Activated CD8-positive, alpha-beta memory T cell treated with anti-CD3 and anti-CD28 coated beads, Interleukin-2, amount 10 ng/mL, durations not matched to agents 7 days and 5 days (primary cell): ENCODE results near the gene PDLIM1. TPM values are rescaled to one million over a fixed set of nuclear protein-coding genes. Genes with fewer than 3 reads are reported as not detected.

Experiments
- ATAC-seq: fragments of 150-1000 bp; cut with Tn5 transposase; one replicate; pipeline ENCODE4 v1.10.0; 2021; ENCODE audit warnings: moderate library complexity
- CTCF ChIA-PET: fragments of 350-600 bp; sonication (Branson Sonifier 250); formaldehyde crosslinking; loops from one replicate; lab custom pipeline; 2021; ENCODE audit warnings: antibody characterized with exemption; lab: Charles Lee
- DNase-seq: peaks from one replicate; pipeline ENCODE4 v3.0.0-alpha.2; 2020
- H3K27ac Mint-ChIP-seq: one replicate; pipeline ENCODE4 v1.8.0; 2021; ENCODE audit warnings: mild to moderate bottlenecking, mixed read lengths
- H3K27me3 Mint-ChIP-seq: one replicate; pipeline ENCODE4 v1.8.0; 2021; ENCODE audit warnings: mixed read lengths
- H3K36me3 Mint-ChIP-seq: one replicate; pipeline ENCODE4 v1.8.0; 2021; ENCODE audit warnings: mild to moderate bottlenecking, mixed read lengths
- H3K4me1 Mint-ChIP-seq: one replicate; pipeline ENCODE4 v1.8.0; 2021; ENCODE audit warnings: mixed read lengths
- H3K4me3 Mint-ChIP-seq: one replicate; pipeline ENCODE4 v1.8.0; 2021; ENCODE audit warnings: mild to moderate bottlenecking, moderate library complexity, mixed read lengths
- H3K9me3 Mint-ChIP-seq: one replicate; pipeline ENCODE4 v1.8.0; 2022; ENCODE audit warnings: low read depth, mixed read lengths
- total RNA-seq, 2 experiments: library from RNA; stranded (reverse); gene quantifications; one replicate each; pipeline ENCODE4 v1.2.3, GENCODE V29; 2021

PDLIM1 gene
- total RNA-seq, 2 experiments from 2014 or later, result 4.8 to 22.7 TPM

GRCh38 chr10:95293631-95294030 lies 2.8 kb upstream of the PDLIM1 start:
- H3K4me1 Mint-ChIP-seq, result peaks cover 51% of the 10 kb centered on the region
- no peak overlapping the region for H3K27ac Mint-ChIP-seq
- CTCF ChIA-PET, result interaction anchor here (0.9 to 3.3 kb wide), 2 partner anchors 47 to 51 kb away, joined by 4 to 29 read pairs; no protein-coding TSS in a partner anchor
- no peaks in the 10 kb centered on the region for H3K9me3 Mint-ChIP-seq
- DNase-seq (no peak), ATAC-seq (no peak)
- no peak overlapping the region for H3K4me3 Mint-ChIP-seq
- H3K36me3 Mint-ChIP-seq, result no peaks in the 10 kb centered on the region
- peaks cover 40% of the 10 kb centered on the region for H3K27me3 Mint-ChIP-seq

GRCh38 chr10:95291365-95292039 lies 699 bp upstream of the PDLIM1 start:
- CTCF ChIA-PET, result no interaction called here
- no peaks in the 10 kb centered on the region for H3K9me3 Mint-ChIP-seq
- no peak for ATAC-seq

DNA sequence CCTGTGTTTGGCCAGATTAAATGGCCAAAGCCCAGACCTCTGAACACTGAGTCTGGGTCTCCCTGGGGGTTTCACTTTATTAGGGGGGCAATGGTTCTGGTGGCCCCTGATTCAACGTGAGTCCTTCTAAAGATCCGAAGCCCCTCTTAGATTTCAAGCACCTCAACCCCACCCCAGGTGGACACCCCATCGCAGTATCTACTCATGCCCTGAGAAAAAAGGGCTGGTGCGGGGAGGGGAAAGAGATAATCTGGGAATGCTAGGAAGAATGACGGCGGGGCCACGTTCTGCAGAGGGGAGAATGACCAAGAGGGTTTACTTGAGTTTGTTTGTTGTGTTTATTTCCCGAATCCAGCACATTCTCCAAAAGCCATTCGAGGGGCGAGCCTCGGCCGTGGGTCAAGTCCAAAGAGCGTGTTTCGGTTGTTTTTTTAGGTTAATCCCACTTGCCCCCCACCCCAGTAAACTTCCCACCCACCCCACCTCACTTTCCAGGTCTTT lies 832 bp downstream of the PDLIM1 start:
- H3K27ac Mint-ChIP-seq, result peak overlapping the region; percentile 25
- peak overlapping the region; percentile 72 for H3K4me3 Mint-ChIP-seq
- peaks cover 60% of the 10 kb centered on the region for H3K27me3 Mint-ChIP-seq
- H3K36me3 Mint-ChIP-seq, result no peaks in the 10 kb centered on the region
- ATAC-seq (no peak), DNase-seq (no peak)
- no peaks in the 10 kb centered on the region for H3K9me3 Mint-ChIP-seq
- H3K4me1 Mint-ChIP-seq, result peaks cover 33% of the 10 kb centered on the region
- CTCF ChIA-PET, result interaction anchor here (0.6 to 2.8 kb wide), 4 partner anchors 10 to 44 kb away, joined by 3 to 18 read pairs (median 4); no protein-coding TSS in a partner anchor

More at GRCh38 chr10:95291365-95292039, 699 bp upstream of the PDLIM1 start:
- Mint-ChIP-seq H3K4me1 (peaks cover 41% of the 10 kb centered on the region), H3K4me3 (peak overlapping the region; percentile 62), H3K27ac (peak overlapping the region; percentile 42), H3K27me3 (peaks cover 57% of the 10 kb centered on the region), H3K36me3 (no peaks in the 10 kb centered on the region)
- DNase-seq, result no peak

GRCh38 chr10:95289003-95289920 lies 1.5 kb downstream of the PDLIM1 start:
- peaks cover 32% of the 10 kb centered on the region for H3K4me1 Mint-ChIP-seq
- no peak for DNase-seq
- peak overlapping the region; percentile 72 for H3K4me3 Mint-ChIP-seq
- H3K36me3 Mint-ChIP-seq, result no peaks in the 10 kb centered on the region
- no peak overlapping the region for H3K27ac Mint-ChIP-seq
- H3K27me3 Mint-ChIP-seq, result peaks cover 60% of the 10 kb centered on the region
- no peaks in the 10 kb centered on the region for H3K9me3 Mint-ChIP-seq
- ATAC-seq, result no peak
- CTCF ChIA-PET, result interaction anchor here (0.6 to 2.8 kb wide), 3 partner anchors 12 to 74 kb away, joined by 3 to 18 read pairs (median 5); no protein-coding TSS in a partner anchor

DNA sequence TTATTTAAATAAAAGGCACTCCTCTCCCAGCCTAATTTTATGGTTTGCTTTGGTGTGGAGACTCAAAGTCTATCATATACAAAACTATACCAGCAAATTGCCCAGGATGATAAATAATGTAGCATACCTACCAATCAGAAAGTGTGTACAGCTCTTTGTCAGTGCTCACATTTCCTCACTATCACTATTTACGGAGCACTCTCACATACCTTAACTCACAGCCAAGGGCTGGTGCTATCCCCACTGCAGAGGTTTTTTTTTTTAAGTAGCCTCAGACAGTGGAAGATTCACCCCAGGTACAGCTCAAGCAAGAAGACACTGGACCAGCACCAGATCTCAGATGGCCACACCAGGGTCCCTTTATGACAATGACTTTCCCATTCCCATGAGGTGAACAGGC lies 2.5 kb downstream of the PDLIM1 start:
- DNase-seq, result no peak
- ATAC-seq, result no peak
- peaks cover 63% of the 10 kb centered on the region for H3K27me3 Mint-ChIP-seq
- no peaks in the 10 kb centered on the region for H3K9me3 Mint-ChIP-seq
- peaks cover 26% of the 10 kb centered on the region for H3K4me1 Mint-ChIP-seq
- H3K27ac Mint-ChIP-seq, result no peak overlapping the region
- CTCF ChIA-PET, result interaction anchor here (1.5 to 2.8 kb wide), 2 partner anchors 42 to 75 kb away, joined by 5 to 18 read pairs; no protein-coding TSS in a partner anchor
- no peak overlapping the region for H3K4me3 Mint-ChIP-seq
- H3K36me3 Mint-ChIP-seq, result no peaks in the 10 kb centered on the region

DNA sequence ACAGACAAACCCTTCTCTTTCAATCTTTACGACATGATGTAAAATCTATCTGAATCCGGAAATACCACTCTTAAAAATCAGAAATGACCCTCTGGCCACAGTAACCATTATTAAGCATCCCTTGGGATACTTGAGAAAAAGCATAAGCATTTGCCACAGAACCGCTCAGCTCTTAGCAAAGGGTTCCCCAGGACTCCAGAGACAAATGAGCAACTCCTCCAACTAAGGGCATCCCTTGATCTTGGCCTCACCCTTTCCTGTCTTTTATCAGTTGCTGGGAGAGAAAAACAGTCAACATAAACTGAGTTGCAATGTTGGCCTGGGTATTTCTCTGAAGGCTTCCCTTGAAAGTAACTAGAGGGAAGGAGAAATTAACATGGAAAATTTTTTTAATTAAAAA lies 3.5 kb downstream of the PDLIM1 start:
- DNase-seq (no peak), ATAC-seq (no peak)
- Mint-ChIP-seq H3K4me3 (no peak overlapping the region), H3K4me1 (peaks cover 23% of the 10 kb centered on the region), H3K27ac (no peak overlapping the region), H3K9me3 (no peaks in the 10 kb centered on the region), H3K27me3 (peaks cover 56% of the 10 kb centered on the region), H3K36me3 (no peaks in the 10 kb centered on the region)
- CTCF ChIA-PET, result interaction anchor here (2.8 to 3.1 kb wide), 2 partner anchors 41 kb away, joined by 14 to 18 read pairs; no protein-coding TSS in a partner anchor

GRCh38 chr10:95286707-95287106 lies 4.1 kb downstream of the PDLIM1 start:
- H3K27me3 Mint-ChIP-seq, result peaks cover 51% of the 10 kb centered on the region
- H3K36me3 Mint-ChIP-seq, result no peaks in the 10 kb centered on the region
- CTCF ChIA-PET, result interaction anchor here (3.1 kb wide), 1 partner anchor 40 kb away, joined by 14 read pairs; no protein-coding TSS in a partner anchor
- no peak overlapping the region for H3K27ac Mint-ChIP-seq
- DNase-seq, result no peak
- no peak for ATAC-seq
- H3K4me1 Mint-ChIP-seq, result peaks cover 20% of the 10 kb centered on the region
- no peak overlapping the region for H3K4me3 Mint-ChIP-seq
- no peaks in the 10 kb centered on the region for H3K9me3 Mint-ChIP-seq

GRCh38 chr10:95285556-95285955 lies 5.2 kb downstream of the PDLIM1 start:
- ATAC-seq (no peak), DNase-seq (no peak)
- no peak overlapping the region for H3K27ac Mint-ChIP-seq
- H3K27me3 Mint-ChIP-seq, result peaks cover 49% of the 10 kb centered on the region
- no peaks in the 10 kb centered on the region for H3K36me3 Mint-ChIP-seq
- peaks cover 15% of the 10 kb centered on the region for H3K4me1 Mint-ChIP-seq
- no peaks in the 10 kb centered on the region for H3K9me3 Mint-ChIP-seq
- CTCF ChIA-PET, result interaction anchor here (3.1 kb wide), 1 partner anchor 39 kb away, joined by 14 read pairs; no protein-coding TSS in a partner anchor
- no peak overlapping the region for H3K4me3 Mint-ChIP-seq

DNA sequence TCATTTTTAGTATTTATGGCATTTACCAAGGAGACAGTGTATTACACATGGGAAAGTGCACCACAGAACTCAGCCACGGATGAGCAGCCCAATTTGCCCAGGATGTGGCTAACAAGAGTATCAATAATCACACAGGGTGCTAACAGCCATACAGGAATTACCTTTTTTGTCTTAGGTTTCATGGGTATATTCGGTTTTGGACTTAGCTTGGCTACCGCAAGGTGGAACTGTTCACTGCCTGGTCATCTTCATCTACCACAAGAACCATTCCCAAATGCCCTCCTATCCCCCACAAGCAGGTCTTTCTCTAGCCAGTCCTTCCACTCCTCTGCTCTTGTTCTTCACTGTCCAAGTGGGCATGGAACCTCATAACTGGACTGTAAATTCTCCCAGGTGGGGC lies 6.0 kb downstream of the PDLIM1 start:
- DNase-seq (no peak), ATAC-seq (no peak)
- H3K27ac Mint-ChIP-seq, result no peak overlapping the region
- peaks cover 43% of the 10 kb centered on the region for H3K27me3 Mint-ChIP-seq
- no peaks in the 10 kb centered on the region for H3K36me3 Mint-ChIP-seq
- CTCF ChIA-PET, result interaction anchor here (3.1 kb wide), 1 partner anchor 38 kb away, joined by 14 read pairs; no protein-coding TSS in a partner anchor
- H3K9me3 Mint-ChIP-seq, result no peaks in the 10 kb centered on the region
- H3K4me3 Mint-ChIP-seq, result no peak overlapping the region
- H3K4me1 Mint-ChIP-seq, result peaks cover 9% of the 10 kb centered on the region

DNA sequence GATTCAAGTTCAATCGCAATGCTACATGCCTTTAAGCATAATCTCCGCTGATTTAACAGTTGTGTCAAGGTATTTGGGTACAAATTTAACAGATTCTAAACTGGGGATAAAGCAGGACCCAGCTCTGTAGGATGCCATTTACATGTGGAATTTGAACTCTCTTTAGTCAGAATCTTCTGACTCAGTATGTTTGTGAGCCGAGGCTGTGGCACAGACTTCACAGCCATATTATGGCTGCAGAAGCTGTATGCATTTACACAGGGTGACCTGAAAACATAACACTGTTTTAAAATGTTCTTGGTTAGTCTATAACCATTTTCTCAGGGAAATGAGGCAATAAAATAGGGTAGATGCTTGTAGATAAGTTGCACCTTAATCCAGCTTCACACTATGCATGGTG lies 8.7 kb downstream of the PDLIM1 start:
- H3K27me3 Mint-ChIP-seq, result peaks cover 29% of the 10 kb centered on the region
- CTCF ChIA-PET, result interaction anchor here (1.4 to 2.8 kb wide), 2 partner anchors 17 to 81 kb away, joined by 3 to 9 read pairs; no protein-coding TSS in a partner anchor
- H3K4me1 Mint-ChIP-seq, result peaks cover 6% of the 10 kb centered on the region
- H3K27ac Mint-ChIP-seq, result no peak overlapping the region
- ATAC-seq (no peak), DNase-seq (no peak)
- H3K36me3 Mint-ChIP-seq, result no peaks in the 10 kb centered on the region
- no peak overlapping the region for H3K4me3 Mint-ChIP-seq
- H3K9me3 Mint-ChIP-seq, result no peaks in the 10 kb centered on the region

DNA sequence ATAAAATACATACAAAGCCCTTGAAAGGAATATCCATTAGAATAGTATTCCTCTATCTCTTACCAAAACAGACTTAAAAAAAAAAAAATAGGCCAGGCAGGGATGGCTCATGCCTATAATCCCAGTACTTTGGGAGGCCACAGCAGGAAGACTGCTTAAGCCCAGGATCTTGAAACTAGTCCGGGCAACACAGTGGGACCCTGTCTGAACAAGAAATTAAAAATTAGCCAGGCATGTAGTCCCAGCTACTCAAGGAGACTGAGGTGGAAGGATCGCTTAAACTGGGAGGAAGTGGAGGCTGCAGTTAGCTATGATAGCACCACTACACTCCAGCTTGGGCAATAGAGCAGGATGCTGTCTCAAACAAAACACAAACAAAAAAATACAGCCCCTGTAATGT lies 9.6 kb downstream of the PDLIM1 start:
- H3K27me3 Mint-ChIP-seq, result peaks cover 22% of the 10 kb centered on the region
- peaks cover 6% of the 10 kb centered on the region for H3K4me1 Mint-ChIP-seq
- CTCF ChIA-PET, result interaction anchor here (1.2 to 2.8 kb wide), 3 partner anchors 15 to 82 kb away, joined by 3 to 9 read pairs (median 3); no protein-coding TSS in a partner anchor
- no peak overlapping the region for H3K4me3 Mint-ChIP-seq
- H3K27ac Mint-ChIP-seq, result no peak overlapping the region
- ATAC-seq (no peak), DNase-seq (no peak)
- no peaks in the 10 kb centered on the region for H3K36me3 Mint-ChIP-seq
- H3K9me3 Mint-ChIP-seq, result no peaks in the 10 kb centered on the region

- ATAC-seq (no peak), DNase-seq (no peak)
- H3K27me3 Mint-ChIP-seq, result peaks cover 20% of the 10 kb centered on the region
- no peaks in the 10 kb centered on the region for H3K36me3 Mint-ChIP-seq
- H3K4me3 Mint-ChIP-seq, result no peak overlapping the region
- H3K27ac Mint-ChIP-seq, result no peak overlapping the region
- CTCF ChIA-PET, result interaction anchor here (1.2 to 1.5 kb wide), 3 partner anchors 10 to 19 kb away, joined by 3 read pairs; partner anchors contain the start of gene PDLIM1
- H3K4me1 Mint-ChIP-seq, result peaks cover 6% of the 10 kb centered on the region
- H3K9me3 Mint-ChIP-seq, result no peaks in the 10 kb centered on the region
These were observed 10.2 kb downstream of the PDLIM1 start for GRCh38 chr10:95280637-95281036.
